K562 (cell line): ENCODE measurements around the gene VPS37D. TPM values are rescaled to one million over a fixed set of nuclear protein-coding genes. Genes with fewer than 3 reads are reported as not detected.

Experiments used
- BACH1 ChIP-seq: fragments of 200-800 bp; sonication (Bioruptor generic); IDR thresholded peaks from 2 replicates; pipeline ENCODE4 v1.6.1; 2016; ENCODE audit warnings: missing genetic modification characterization, missing compliant biosample characterization
- CBX8 ChIP-seq: fragments of 200-600 bp; sonication (generic); IDR thresholded peaks from 2 replicates; pipeline ENCODE4 v1.6.1; 2012; ENCODE audit warnings: borderline replicate concordance, mixed run types, low read depth, mild to moderate bottlenecking, moderate library complexity, mixed read lengths, low read length, control low read depth, inconsistent platforms; ENCODE audit not compliant: poor library complexity, severe bottlenecking; ENCODE audit errors: extremely low read depth
- KDM4B ChIP-seq, 2 experiments: fragments of 450-650 bp in 1 of 2; sonication (generic) in 1 of 2; IDR thresholded peaks; 2 replicates each; pipeline ENCODE4 v1.6.1; 2016 to 2017; ENCODE audit warnings: borderline replicate concordance in 2 of 2, antibody characterized with exemption in 1 of 2, low read depth in 1 of 2, mild to moderate bottlenecking in 1 of 2
- NFXL1 ChIP-seq: fragments of 450-650 bp; formaldehyde crosslinking; IDR thresholded peaks from 2 replicates; pipeline ENCODE4 v1.4.0; 2021; ENCODE audit warnings: mild to moderate bottlenecking
- NR3C1 ChIP-seq: sonication (generic); formaldehyde crosslinking; IDR thresholded peaks from 2 replicates; pipeline ENCODE4 v1.8.1; 2022; ENCODE audit warnings: missing genetic modification reagents
- SAP30 ChIP-seq: fragments of 200-600 bp; sonication (generic); IDR thresholded peaks from 2 replicates; pipeline ENCODE4 v1.6.1; 2012; ENCODE audit warnings: borderline replicate concordance, low read depth, mild to moderate bottlenecking, moderate library complexity, low read length, control low read depth, inconsistent platforms; ENCODE audit not compliant: insufficient read depth, poor library complexity, severe bottlenecking
- SREBF2 ChIP-seq: sonication (generic); formaldehyde crosslinking; IDR thresholded peaks from 2 replicates; pipeline ENCODE4 v1.4.0; 2020; ENCODE audit warnings: mild to moderate bottlenecking, missing genetic modification reagents
- TFAP4 ChIP-seq: sonication (generic); formaldehyde crosslinking; IDR thresholded peaks from 2 replicates; pipeline ENCODE4 v1.8.0; 2022; ENCODE audit warnings: missing genetic modification reagents, mild to moderate bottlenecking, moderate library complexity, borderline replicate concordance
- ZBTB40 ChIP-seq, 2 experiments: fragments of 450-650 bp in 1 of 2; sonication (generic) in 1 of 2; formaldehyde crosslinking in 1 of 2; IDR thresholded peaks; 2 replicates each; pipeline versions ENCODE4 v1.7.1 to v1.9.0; 2016 to 2022; ENCODE audit warnings: inconsistent platforms in 1 of 2, mild to moderate bottlenecking in 1 of 2, missing genetic modification reagents in 1 of 2
- ZNF146 ChIP-seq: IDR thresholded peaks from one replicate; pipeline ENCODE4 v1.6.1; 2018; ENCODE audit warnings: missing compliant biosample characterization; ENCODE audit not compliant: unreplicated experiment
- ZNF197 ChIP-seq: fragments of 200-800 bp; sonication (Bioruptor generic); IDR thresholded peaks from 2 replicates; pipeline ENCODE4 v1.6.1; 2016; ENCODE audit warnings: low read depth, missing genetic modification characterization, missing compliant biosample characterization
- ZNF277 ChIP-seq: fragments of 250-450 bp; sonication (Bioruptor Pico); IDR thresholded peaks from 2 replicates; pipeline ENCODE4 v1.8.0; 2022; ENCODE audit warnings: inconsistent platforms, mild to moderate bottlenecking, moderate library complexity, borderline replicate concordance
- polyA plus RNA-seq, 8 experiments: library from polyadenylated mRNA; depleted of rRNA in 4 of 8; stranded (reverse) in 5 of 8; unstranded in 3 of 8; fragments of >200 nt; fragmentation: Nextera tagmentation in 2 of 8; fragmentation: Illumina TruSeq in 1 of 8; extraction: Ambion mirVana in 2 of 8; extraction: Trizol in 1 of 8; gene quantifications; 2 replicates each; pipeline versions ENCODE4 v1.2.1 to v1.2.3, GENCODE V29; 2011 to 2014; ENCODE audit warnings: inconsistent platforms in 1 of 8, missing spikeins in 1 of 8
- total RNA-seq, 7 experiments: library from RNA; depleted of rRNA in 6 of 7; stranded (reverse); fragments of >200 nt in 6 of 7; fragmentation: Illumina TruSeq in 2 of 7; extraction: Trizol in 2 of 7; gene quantifications; 2 replicates each; pipeline versions ENCODE4 v1.2.1 to v1.2.3, GENCODE V29; 2011 to 2021; ENCODE audit warnings: low replicate concordance in 1 of 7

VPS37D gene
- total and polyA plus RNA-seq, 9 of the 15 experiments (the other 6 are each of a cell fraction or from before 2014, with no cell fraction given): 0.25 to 2.3 (median 1.0) TPM; not detected in 3

- TF ChIP-seq ZBTB40 (IDR thresholded peaks at IDR 0.05) (peak; percentile 42; the same call in 1 of the 2 replicates), ZBTB40 (CRISPR knock-in tag; IDR thresholded peaks at IDR 0.05) (no peak), BACH1 (tag) (no peak), KDM4B (IDR thresholded peaks at IDR 0.05; ENCODE audit: borderline replicate concordance in 2 of 2, low read depth in 1 of 2) (no peak), ZNF197 (CRISPR knock-in tag) (no peak), ZNF277 (CRISPR knock-in tag) (no peak), NR3C1 (CRISPR knock-in tag) (no peak), TFAP4 (CRISPR knock-in tag) (peak; percentile 51; the same call in 1 of the 2 replicates), SAP30 (peak; percentile 41), CBX8 (no peak), ZNF146 (CRISPR knock-in tag) (no peak), SREBF2 (no peak), NFXL1 (no peak)
Observed at GRCh38 chr7:73623798-73624668, 43.6 kb upstream of the VPS37D start, which contains the start of gene MLXIPL (continued).
